GM19193 (cell line): ENCODE measurements around the gene FAM234A.

Experiments used
- POLR2A ChIP-seq: IDR thresholded peaks from 4 replicates; pipeline ENCODE4 v1.6.1; 2011; ENCODE audit not compliant: insufficient read depth, insufficient read length; ENCODE audit errors: extremely low read depth

FAM234A gene

DNA sequence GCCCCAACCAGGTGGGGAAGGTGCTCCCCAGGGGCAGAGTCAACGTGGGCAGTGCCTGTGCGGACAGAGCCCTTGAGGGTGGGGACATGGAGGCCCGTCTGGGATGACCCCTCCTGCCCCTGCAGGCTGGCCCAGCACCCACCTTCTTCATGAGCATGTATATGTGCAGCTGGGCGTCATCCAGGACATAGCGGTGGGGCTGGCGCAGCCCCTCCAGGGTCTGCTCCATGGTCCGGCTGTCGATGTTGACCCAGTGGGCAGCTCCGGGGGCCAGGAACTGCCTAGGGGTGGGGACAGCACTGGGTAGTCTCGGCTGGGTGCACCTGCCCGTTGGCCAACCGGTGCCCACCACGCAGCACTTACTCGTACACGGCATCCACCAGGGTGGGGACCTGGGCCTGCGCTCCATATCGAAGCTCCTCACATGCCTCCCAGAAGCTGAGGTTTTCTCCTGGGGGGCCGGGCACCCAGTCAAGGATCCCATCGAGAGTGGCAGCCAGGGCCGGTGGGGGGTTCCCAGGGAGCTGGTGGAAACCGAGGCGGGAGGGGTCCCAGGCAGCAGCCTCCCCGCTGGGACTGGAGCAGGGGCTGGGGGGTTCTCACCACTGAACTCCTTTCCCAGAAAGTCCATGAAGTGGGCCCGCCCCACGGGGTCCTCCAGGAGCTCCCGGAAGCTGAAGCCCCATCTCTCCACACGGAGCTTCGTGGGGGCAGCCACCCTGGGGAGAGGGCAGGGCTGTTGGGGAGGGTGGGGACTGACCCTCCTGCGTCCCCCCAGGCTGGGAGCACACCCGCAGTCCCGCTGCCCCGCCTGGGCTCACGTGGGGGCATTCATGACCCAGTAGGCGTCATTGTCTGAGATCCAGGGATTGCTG, 36.0 kb downstream of the FAM234A start:
- no peak for TF ChIP-seq POLR2A

DNA sequence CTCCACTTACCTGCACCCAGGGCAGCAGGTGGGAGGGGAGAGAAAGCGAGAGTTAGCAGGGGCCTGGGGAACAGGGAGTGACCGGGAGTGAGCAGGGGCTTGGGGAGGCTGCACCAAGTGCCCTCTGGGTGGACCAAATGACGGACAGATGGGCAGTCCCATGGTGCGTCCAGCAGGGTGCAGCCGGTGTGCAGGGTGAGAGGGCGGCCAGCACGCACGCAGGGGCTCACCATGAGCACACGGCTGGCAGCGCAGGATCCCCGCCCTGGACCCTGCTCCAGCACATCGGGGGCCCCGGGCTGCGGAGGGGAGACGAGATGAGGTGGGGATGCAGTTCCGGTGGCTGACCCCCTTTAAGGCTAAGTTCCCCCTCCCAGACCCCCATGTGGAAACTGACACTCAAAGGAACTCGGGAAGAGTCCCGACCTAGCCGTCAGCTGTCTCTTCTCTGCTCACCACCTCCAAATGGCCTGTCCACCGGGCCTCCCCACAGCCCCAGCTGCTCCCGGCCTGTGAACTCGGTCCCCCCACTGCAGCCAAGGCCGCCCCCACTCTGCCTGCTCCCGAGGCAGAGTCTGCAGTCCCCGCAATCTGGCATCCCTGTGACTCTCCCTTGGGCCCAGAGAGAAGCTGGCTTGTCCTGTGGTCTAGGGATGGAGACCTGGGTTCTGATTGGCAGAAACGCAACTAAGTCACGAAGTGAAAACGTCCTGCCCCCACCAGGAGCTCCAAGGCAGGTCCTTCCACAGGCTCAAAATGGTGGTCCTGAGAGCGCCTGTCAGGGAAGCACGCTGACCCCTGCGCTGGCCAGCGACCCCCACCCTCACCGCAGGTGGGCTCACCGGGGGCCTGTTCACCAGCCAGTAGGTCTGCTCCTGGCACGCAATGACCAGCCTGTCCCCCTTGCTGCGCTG, 38.3 kb downstream of the FAM234A start:
- TF ChIP-seq POLR2A: no peak

DNA sequence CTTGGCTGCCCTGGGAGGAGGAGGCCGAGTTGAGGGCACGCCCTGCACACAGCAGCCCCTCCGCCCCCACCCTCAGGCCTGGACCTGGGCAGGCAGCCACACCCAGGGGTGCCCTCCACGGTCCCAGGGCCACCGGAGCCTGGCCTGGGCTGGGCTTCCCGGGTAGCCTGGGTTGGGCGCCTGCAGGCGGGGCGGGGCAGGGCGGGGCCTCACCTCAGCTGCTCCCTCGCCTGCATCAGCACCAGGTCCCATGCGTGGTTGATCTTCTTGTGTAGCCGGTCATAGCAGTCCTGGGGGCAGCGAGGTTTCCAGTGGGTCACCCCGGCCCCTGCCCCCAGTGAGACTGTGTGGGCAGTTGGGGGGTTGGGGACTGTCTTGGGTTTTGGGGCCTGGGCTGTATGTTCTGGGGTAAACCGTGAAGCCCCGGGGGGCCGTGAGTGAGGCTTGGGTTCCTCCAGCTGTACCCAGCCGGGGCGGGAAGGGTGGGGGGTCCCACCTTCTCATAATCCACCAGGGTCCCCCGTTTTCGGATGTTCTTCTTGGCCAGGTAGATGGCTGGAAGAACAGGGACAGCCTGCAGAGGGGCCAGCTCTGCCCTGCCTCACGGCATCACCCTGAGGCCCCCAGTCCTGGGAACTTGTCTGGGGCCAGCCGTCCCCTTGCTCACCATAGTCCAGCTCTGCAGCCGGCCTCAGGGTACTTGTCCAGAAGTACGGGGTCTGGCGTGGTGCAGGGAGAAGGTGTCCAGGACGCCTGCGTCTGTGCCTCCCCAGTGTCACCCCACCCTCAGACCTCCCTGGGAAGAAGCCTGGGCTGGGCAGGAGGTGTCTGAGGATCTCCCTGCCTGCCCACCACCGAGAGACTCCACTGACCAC, 39.2 kb downstream of the FAM234A start:
- no peak for TF ChIP-seq POLR2A

DNA sequence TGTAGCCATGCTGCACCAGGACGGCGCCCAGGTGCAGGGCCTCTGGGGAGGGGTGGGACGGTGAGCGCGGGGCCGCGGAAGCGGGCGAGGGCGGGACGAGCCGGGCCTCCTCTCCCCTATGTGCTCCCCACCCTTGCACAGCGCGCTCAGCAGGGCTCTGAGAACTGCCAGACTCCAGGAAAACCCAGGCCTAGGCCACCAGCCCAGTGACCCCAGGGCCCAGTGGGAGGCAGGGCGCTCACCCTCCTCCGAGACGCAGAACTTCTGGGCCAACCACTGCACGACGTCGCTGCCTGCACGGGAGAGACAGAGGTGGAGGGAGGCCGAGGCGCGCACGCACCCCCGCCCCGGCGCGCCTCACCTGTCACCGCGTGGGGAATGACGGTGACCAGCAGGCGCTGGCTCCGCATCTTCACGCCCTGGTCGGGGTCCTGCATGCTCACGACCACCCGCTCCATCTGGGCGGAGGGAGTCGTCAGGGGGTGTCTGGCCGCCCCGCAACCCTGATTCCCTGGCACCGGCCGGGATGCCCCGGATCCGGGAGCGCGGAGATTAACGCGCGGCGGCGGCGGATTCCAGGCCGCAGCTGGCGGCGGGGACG, 40.5 kb downstream of the FAM234A start:
- no peak for TF ChIP-seq POLR2A

DNA sequence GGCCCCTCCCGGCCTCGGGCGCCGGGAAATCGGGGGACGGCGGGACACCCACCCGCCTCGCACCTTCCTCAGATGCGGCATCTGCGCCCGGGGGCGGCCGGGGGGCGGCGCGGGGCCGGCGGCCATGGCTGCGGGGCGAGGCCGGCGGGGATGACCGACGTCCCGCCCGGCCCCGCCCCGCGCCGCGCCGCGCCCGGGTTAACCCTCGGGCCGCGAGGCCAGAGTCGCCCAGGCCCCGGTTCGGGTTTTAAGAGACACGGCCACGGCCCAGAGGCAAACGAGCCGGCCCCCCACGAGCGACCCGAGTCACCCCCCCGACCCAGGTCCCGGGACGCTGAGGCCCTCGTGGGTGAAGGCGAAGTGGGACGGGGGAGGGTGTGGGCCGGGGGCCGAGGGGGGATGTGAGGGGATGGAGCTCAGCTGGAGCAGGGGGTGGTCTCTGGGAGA, 41.2 kb downstream of the FAM234A start, which contains the start of gene RGS11:
Gene RGS11 (minus strand): TSS at position 159 of the 447 bp plus-strand sequence. CDS start 33 bp downstream, at position 126.
- no peak for TF ChIP-seq POLR2A

DNA sequence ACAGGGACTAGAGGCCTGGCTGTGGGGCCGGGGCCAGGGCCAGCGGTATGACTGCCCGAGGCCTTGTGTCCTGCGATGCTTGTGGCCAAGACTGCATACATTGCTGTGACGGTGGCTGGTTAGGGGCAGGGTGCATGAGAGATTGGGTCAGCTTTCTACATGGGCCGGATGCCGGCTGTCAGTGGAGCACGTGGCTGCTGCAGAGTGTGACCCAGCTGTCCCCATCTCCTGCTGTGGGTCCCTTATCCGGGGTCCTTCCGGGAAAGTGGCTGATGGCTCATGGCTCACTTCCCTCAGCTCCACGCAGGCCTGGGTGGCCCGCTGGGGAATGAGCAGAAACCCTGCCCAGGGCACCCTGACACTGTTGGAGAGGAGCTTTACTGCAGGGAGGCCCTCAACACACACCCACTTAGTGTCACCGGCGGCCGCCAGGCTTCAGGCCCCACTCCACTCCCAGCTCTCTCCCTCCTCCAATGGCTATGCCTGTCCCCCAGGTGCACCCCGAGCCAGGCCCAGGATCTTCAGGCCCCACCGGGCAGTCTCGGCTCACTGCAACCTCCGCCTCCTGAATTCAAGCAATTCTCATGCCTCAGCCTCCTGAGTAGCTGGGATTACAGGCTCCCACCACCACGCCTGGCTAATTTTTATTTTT, 41.9 kb downstream of the FAM234A start:
- TF ChIP-seq POLR2A: no peak

DNA sequence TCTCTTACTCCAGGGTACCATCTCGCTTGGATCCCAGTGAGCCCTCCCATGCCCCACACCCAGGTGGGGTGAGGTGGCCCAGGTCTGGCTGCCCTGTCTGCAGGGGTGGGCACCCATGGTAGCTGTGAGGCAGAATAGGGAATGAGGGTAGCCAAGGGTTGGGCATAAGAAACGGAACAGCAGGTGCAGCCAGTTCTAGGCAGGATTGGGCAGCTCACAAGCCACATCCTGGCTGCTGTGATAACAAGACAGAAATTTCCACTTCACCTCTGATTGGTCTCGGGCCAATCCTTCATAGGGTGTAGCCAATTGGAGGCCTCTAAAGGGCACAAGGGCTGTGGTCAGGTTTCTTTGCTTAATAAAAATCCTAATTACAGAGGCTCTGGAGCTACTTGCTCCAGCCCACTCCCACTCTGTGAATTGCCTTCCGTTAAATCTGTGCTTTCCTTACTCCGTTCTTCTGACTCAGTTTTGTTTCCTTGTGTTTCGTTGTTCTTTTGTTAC, 44.3 kb downstream of the FAM234A start:
- no peak for TF ChIP-seq POLR2A

DNA sequence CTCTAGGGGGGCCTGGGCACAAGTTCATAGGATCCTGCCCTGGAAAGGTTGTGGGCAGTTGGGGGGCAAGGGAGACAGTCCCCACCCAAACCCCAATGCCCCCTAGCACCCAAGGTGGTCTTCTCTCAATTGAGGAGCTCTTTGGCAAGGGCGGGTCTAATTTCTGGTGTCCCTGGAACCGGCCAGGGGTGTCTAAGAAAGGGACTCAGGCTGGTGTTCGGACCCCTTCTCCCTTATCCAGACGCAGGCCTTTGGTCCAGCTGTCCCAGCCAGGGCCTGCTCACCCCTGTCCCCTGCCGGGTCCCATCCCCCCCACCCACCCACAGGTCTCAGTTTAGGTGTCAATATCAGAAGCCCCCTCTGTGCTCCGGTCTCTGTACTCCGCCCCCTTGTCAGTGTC, 44.9 kb downstream of the FAM234A start:
- TF ChIP-seq POLR2A: no peak

DNA sequence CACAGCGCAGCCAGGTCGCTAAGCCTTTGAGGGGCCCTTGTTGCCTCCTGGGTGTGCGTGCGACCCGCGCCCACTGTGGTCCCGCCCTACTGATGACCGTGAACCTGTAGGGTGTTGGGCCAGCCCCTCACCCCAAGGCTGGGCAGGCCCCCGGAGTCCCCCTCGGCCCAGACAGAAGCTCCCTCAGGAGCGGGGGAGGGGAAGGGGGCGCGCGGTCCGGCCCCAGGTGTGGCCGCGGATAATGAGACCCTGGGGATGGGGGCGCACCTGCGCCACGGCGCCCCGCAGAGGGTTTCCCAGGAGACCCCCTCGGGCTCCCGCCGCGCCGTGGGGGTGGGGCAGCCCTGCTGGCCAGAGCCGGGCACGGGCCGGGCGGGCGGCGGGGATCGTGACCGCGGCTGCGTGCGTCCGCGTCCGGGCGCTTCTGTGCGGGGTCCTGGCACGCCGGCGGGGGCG, 45.4 kb downstream of the FAM234A start:
- TF ChIP-seq POLR2A: no peak

DNA sequence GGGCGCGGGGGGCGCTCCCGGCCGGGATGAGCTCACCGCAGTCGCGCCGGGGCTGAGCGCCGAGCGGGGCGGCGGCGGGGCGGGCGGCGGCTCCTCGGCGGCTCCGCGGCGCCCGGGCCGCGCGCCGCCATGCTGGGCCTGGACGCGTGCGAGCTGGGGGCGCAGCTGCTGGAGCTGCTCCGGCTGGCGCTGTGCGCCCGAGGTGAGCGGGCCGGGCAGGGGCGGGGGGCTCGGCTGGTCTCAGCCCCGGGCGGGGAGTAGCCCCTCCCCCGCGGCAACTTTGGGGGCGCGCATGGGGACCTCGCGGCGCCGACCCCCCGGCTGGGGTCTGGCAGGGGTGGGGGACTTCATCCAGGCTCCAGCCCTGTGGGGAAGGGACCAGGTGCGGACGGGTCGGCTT, 45.9 kb downstream of the FAM234A start, which contains the start of gene ARHGDIG:
Gene ARHGDIG (plus strand): TSS at position 40 of the 400 bp plus-strand sequence. CDS start 90 bp downstream, at position 130.
- no peak for TF ChIP-seq POLR2A

DNA sequence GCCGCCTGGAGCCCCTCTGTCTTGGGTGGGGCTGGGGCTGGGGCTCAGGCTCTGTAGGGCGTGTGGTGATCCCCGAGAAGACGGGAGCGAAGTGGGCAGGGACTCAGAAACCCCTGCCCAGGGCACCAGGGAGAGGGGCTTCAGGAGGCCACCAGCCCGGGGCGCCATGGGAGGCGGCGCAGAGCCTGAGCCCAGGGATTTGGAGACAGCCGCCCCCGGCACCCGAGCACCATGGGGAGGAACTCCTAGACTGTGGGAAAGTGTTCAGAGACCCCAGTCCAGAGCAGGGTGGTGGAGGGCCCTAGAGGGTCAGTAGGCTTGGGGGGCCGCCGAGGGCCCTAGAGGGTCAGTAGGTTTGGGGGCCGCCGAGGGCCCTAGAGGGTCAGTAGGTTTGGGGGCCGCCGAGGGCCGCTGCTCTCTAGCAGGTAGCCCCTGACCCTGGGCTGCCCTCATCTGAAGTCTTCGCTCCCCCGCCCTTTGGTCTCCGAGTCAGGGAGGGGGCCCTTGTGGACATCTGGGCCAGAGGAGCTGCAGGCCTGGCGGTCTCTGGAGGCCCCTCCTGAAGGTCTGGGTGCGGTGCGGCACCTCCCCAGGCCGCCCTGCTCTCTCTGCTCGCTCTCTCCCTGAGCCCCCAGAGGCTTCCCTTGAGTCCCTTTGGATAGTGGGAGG, 46.5 kb downstream of the FAM234A start:
- TF ChIP-seq POLR2A: no peak

DNA sequence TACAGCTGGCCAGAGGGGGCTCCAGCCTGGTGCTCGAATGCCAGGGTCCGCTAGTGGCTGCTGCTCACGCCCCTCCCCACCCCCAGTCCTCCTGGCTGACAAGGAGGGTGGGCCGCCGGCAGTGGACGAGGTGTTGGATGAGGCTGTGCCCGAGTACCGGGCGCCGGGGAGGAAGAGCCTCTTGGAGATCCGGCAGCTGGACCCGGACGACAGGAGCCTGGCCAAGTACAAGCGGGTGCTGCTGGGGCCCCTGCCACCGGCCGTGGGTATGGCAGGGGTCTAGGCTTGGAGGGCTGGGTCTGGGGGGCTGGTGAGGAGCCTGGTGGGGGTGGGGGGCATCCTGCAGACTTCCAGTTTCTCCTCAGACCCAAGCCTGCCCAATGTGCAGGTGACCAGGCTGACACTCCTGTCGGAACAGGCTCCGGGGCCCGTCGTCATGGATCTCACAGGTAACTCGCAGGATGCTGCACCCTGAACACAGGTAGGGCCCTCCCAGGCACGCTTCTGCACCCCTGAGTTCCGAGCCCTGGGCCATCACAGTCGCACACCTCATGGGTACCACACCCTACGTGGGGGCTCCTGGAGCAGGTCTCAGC, 47.1 kb downstream of the FAM234A start:
- no peak for TF ChIP-seq POLR2A
